Activated T-helper 1 cell treated with anti-CD3 and anti-CD28 coated beads, Interleukin-12 subunit alpha, Interleukin-12 subunit beta, Interleukin-2, Interleukin-4 antibody, amounts not matched to agents 30 ng/mL and 10 ng/mL and 1 ng/mL, durations not matched to agents 14 hours and 24 hours and 36 hours (primary cell): ENCODE results near the gene VAV3. TPM values are rescaled to one million over a fixed set of nuclear protein-coding genes. Genes with fewer than 3 reads are reported as not detected.

ENCODE experiments used
- DNase-seq: peaks from one replicate; pipeline ENCODE4 v3.0.0; 2021; ENCODE audit warnings: low spot score
- H3K27ac Mint-ChIP-seq: one replicate; pipeline ENCODE4 v1.8.0; 2021; ENCODE audit warnings: mild to moderate bottlenecking, mixed read lengths
- H3K27me3 Mint-ChIP-seq: one replicate; pipeline ENCODE4 v1.8.0; 2022; ENCODE audit warnings: mild to moderate bottlenecking, moderate library complexity, mixed read lengths; ENCODE audit not compliant: insufficient read depth
- H3K36me3 Mint-ChIP-seq: one replicate; pipeline ENCODE4 v1.8.0; 2021; ENCODE audit warnings: low read depth, mixed read lengths
- H3K4me1 Mint-ChIP-seq: one replicate; pipeline ENCODE4 v1.8.0; 2021; ENCODE audit warnings: low read depth, mixed read lengths
- H3K4me3 Mint-ChIP-seq: one replicate; pipeline ENCODE4 v1.8.0; 2021; ENCODE audit warnings: mild to moderate bottlenecking, moderate library complexity, mixed read lengths
- H3K9me3 Mint-ChIP-seq: one replicate; pipeline ENCODE4 v1.8.0; 2021; ENCODE audit warnings: mixed read lengths
- intact Hi-C: fragments of 100-400 bp; cut with micrococcal nuclease; formaldehyde crosslinking; loops from one replicate; pipeline ENCODE4 v1.15.1; 2024
- total RNA-seq: library from RNA; stranded (reverse); gene quantifications from 2 replicates; pipeline ENCODE4 v1.2.3, GENCODE V29; 2022

The VAV3 gene
- total RNA-seq, 1 donor from 2014 or later: 5.3 TPM

GRCh38 chr1:107806902-107807301 lies 158.1 kb downstream of the VAV3 start:
- DNase-seq: no peak
- Mint-ChIP-seq H3K27ac (no peak overlapping the region), H3K36me3 (peaks cover 5% of the 10 kb centered on the region), H3K27me3 (peaks cover 4% of the 10 kb centered on the region), H3K9me3 (peaks cover 8% of the 10 kb centered on the region), H3K4me3 (no peak overlapping the region), H3K4me1 (peaks cover 33% of the 10 kb centered on the region)
- intact Hi-C loops: no loop called here

DNA sequence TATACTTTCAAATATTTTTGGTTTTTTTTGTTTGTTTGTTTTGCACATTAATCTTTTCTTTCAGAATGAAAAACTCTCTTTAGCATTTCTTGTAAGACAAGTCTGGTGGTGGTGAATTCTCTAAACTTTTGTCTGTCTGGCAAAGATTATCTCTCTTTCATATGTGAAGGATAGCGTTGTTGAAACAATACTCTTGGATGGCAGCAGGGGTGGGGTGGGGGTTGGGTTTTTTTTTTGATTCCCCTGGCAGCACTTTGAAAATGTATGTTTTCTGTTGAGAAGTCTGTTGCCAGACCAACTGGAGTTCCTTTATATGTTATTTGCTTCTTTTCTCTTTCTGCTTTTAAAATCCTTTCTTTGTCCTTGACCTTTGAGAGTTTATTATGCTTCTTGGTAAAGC lies 160.2 kb downstream of the VAV3 start:
- intact Hi-C loops: loop anchor here (2.0 to 5.0 kb wide), 3 partner anchors 16 to 158 kb away; no protein-coding TSS in a partner anchor
- peaks cover 4% of the 10 kb centered on the region for H3K27me3 Mint-ChIP-seq
- peaks cover 5% of the 10 kb centered on the region for H3K36me3 Mint-ChIP-seq
- no peak for DNase-seq
- peak overlapping the region; percentile 27 for H3K4me3 Mint-ChIP-seq
- H3K27ac Mint-ChIP-seq: no peak overlapping the region
- H3K9me3 Mint-ChIP-seq: peaks cover 8% of the 10 kb centered on the region
- peaks cover 33% of the 10 kb centered on the region for H3K4me1 Mint-ChIP-seq

- Mint-ChIP-seq H3K27ac (no peak overlapping the region), H3K4me3 (peak overlapping the region; percentile 8), H3K27me3 (peaks cover 4% of the 10 kb centered on the region), H3K36me3 (peaks cover 5% of the 10 kb centered on the region), H3K4me1 (peaks cover 33% of the 10 kb centered on the region), H3K9me3 (peaks cover 8% of the 10 kb centered on the region)
- intact Hi-C loops: loop anchor here (2.0 to 5.0 kb wide), 3 partner anchors 17 to 158 kb away; no protein-coding TSS in a partner anchor
- no peak for DNase-seq
These were observed 160.8 kb downstream of the VAV3 start for GRCh38 chr1:107804134-107804533.

GRCh38 chr1:107803579-107803978 lies 161.4 kb downstream of the VAV3 start:
- no peak overlapping the region for H3K27ac Mint-ChIP-seq
- peaks cover 4% of the 10 kb centered on the region for H3K27me3 Mint-ChIP-seq
- no peak for DNase-seq
- no peak overlapping the region for H3K4me3 Mint-ChIP-seq
- peaks cover 8% of the 10 kb centered on the region for H3K9me3 Mint-ChIP-seq
- H3K36me3 Mint-ChIP-seq: peaks cover 5% of the 10 kb centered on the region
- H3K4me1 Mint-ChIP-seq: peaks cover 33% of the 10 kb centered on the region
- intact Hi-C loops: loop anchor here (5.0 kb wide), 2 partner anchors 134 to 159 kb away; no protein-coding TSS in a partner anchor

DNA sequence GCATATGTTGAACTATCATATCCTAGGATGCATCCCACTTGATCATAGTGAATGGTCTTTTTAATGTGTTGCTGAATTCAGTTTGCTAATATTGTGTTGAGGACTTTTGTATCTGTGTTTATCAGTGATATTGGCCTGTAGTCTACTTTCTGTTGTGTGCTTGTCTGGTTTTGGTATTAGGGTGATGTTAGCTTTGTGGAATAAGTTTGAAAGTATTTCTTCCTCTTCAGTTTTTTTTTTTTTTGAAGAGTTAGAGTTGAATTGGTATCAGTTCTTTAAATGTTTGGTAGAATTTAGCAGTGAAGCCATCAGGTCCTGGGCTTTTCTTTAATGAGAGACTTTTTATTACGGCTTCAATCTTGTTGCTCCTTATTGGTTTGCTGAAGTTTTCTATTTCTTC lies 162.3 kb downstream of the VAV3 start:
- peaks cover 4% of the 10 kb centered on the region for H3K27me3 Mint-ChIP-seq
- peaks cover 8% of the 10 kb centered on the region for H3K9me3 Mint-ChIP-seq
- no peak for DNase-seq
- H3K27ac Mint-ChIP-seq: no peak overlapping the region
- H3K36me3 Mint-ChIP-seq: peaks cover 5% of the 10 kb centered on the region
- H3K4me1 Mint-ChIP-seq: peaks cover 33% of the 10 kb centered on the region
- no peak overlapping the region for H3K4me3 Mint-ChIP-seq
- intact Hi-C loops: loop anchor here (5.0 kb wide), 2 partner anchors 135 to 160 kb away; no protein-coding TSS in a partner anchor

GRCh38 chr1:107795994-107796393 lies 169.0 kb downstream of the VAV3 start:
- intact Hi-C loops: no loop called here
- DNase-seq: no peak
- no peaks in the 10 kb centered on the region for H3K9me3 Mint-ChIP-seq
- no peak overlapping the region for H3K4me3 Mint-ChIP-seq
- no peaks in the 10 kb centered on the region for H3K36me3 Mint-ChIP-seq
- no peaks in the 10 kb centered on the region for H3K27me3 Mint-ChIP-seq
- no peaks in the 10 kb centered on the region for H3K4me1 Mint-ChIP-seq
- no peak overlapping the region for H3K27ac Mint-ChIP-seq

GRCh38 chr1:107795441-107795840 lies 169.5 kb downstream of the VAV3 start:
- Mint-ChIP-seq H3K4me1 (no peaks in the 10 kb centered on the region), H3K9me3 (no peaks in the 10 kb centered on the region), H3K36me3 (no peaks in the 10 kb centered on the region), H3K27ac (no peak overlapping the region), H3K4me3 (no peak overlapping the region), H3K27me3 (no peaks in the 10 kb centered on the region)
- no peak for DNase-seq
- intact Hi-C loops: no loop called here

DNA sequence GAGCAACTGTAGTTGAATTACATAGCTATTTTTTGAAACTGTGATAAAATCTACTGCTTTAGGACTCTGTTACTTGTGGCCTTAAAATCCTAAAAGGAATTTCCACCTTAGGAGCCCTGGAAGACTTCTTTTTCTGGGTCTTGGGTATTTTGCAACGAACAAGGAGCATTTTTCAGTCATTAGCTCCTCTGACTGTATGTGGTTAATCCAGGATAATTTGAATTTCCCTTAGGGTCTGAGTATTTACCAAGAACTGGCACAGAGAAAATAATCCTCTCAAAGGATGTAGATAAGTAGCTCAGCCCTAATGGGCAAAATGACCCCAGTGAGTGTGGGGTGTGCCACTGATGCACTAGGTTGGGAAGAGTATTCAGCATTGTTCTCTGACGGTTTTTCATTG lies 170.4 kb downstream of the VAV3 start:
- intact Hi-C loops: no loop called here
- no peak for DNase-seq
- Mint-ChIP-seq H3K36me3 (no peaks in the 10 kb centered on the region), H3K27ac (no peak overlapping the region), H3K4me1 (no peaks in the 10 kb centered on the region), H3K27me3 (no peaks in the 10 kb centered on the region), H3K4me3 (no peak overlapping the region), H3K9me3 (no peaks in the 10 kb centered on the region)

DNA sequence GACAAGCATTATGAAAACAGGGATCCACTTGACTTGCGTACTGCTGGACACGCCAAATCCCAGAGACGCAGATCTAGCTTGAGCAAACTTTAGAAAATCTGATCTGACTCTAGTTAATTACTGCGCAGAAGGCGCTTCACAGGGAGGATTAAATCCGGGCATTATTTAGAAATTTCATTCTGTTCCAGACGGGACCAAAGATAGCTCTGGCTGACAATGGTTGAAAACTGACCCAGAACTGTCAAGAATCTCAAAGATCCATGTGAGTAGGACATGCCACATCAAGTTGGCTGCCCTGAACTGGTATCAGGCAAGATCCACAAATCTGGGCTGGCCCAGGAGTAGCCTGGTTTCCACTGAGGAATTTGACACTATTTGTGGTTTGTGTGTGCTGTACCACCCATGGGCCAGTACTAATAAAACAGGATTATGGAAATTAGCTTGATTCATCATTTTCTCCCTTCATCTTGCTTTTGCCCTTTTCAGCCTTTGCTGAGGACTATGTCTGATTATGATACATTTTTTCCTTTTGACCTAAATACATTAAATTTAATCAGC lies 171.0 kb downstream of the VAV3 start:
- Mint-ChIP-seq H3K27me3 (no peaks in the 10 kb centered on the region), H3K4me3 (no peak overlapping the region), H3K9me3 (no peaks in the 10 kb centered on the region), H3K36me3 (no peaks in the 10 kb centered on the region), H3K4me1 (peaks cover 3% of the 10 kb centered on the region), H3K27ac (no peak overlapping the region)
- intact Hi-C loops: no loop called here
- DNase-seq: no peak

DNA sequence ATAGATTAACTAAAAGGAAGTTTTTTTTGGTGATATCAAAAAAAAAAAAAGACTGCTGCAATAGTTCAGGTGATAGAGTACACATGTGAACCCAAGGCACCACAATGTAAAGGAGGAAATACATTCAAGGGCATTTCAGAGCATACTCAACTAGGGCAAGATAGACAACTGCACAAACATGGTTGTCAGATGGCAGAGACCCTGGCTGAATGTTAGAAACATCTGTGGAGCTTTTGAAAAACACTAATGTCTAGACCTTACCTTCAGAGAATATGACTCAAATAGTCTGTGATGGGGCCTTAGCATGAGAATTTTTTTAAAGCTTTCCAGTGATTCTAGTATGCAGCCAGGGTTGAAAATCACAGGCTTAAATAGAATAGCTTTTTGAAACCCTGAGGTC lies 173.6 kb downstream of the VAV3 start:
- H3K36me3 Mint-ChIP-seq: peaks cover 2% of the 10 kb centered on the region
- H3K9me3 Mint-ChIP-seq: no peaks in the 10 kb centered on the region
- no peak for DNase-seq
- intact Hi-C loops: no loop called here
- no peak overlapping the region for H3K4me3 Mint-ChIP-seq
- no peaks in the 10 kb centered on the region for H3K27me3 Mint-ChIP-seq
- no peak overlapping the region for H3K27ac Mint-ChIP-seq
- peaks cover 26% of the 10 kb centered on the region for H3K4me1 Mint-ChIP-seq

DNA sequence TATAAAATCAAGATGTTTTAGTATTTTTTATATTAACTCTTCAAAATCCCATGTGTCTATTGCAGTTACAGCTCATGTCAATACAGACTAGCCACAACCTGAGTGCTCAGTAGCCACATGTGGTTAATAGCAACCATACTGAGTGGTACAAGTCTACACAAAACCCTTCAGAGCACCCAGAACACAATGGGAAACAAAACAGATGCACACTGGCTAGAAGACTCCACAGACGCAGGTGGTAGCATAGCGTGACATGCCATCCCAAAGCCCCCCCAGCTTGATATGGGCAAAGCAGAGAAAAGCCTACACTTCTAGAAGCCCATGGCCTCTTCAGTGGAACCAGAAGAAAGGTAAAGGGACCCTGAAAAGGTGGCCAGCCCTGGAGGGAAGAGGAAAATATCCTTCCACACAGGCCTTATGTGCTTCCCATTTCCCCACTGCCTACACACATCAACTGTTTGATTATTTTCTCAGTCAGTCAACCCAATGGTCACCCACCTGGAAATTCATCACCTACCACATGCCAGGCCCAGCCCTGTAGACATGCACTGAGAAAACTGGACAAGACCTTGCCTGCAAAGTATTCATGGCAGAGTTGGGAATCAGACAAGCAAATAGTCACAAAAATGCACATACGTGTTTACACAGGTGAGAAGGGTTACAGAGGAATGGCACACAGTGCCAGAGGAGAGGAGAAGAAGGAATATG lies 175.0 kb downstream of the VAV3 start:
- DNase-seq: no peak
- no peaks in the 10 kb centered on the region for H3K27me3 Mint-ChIP-seq
- no peaks in the 10 kb centered on the region for H3K9me3 Mint-ChIP-seq
- H3K27ac Mint-ChIP-seq: no peak overlapping the region
- H3K36me3 Mint-ChIP-seq: peaks cover 2% of the 10 kb centered on the region
- intact Hi-C loops: loop anchor here (10.0 kb wide), 1 partner anchor 145 kb away; no protein-coding TSS in a partner anchor
- H3K4me3 Mint-ChIP-seq: no peak overlapping the region
- peaks cover 37% of the 10 kb centered on the region for H3K4me1 Mint-ChIP-seq

- no peak for DNase-seq
- H3K4me1 Mint-ChIP-seq: peaks cover 37% of the 10 kb centered on the region
- no peaks in the 10 kb centered on the region for H3K9me3 Mint-ChIP-seq
- no peak overlapping the region for H3K27ac Mint-ChIP-seq
- peaks cover 2% of the 10 kb centered on the region for H3K36me3 Mint-ChIP-seq
- intact Hi-C loops: loop anchor here (10.0 kb wide), 1 partner anchor 146 kb away; no protein-coding TSS in a partner anchor
- H3K27me3 Mint-ChIP-seq: no peaks in the 10 kb centered on the region
- H3K4me3 Mint-ChIP-seq: no peak overlapping the region
These were observed 176.5 kb downstream of the VAV3 start for GRCh38 chr1:107788206-107789202.
